ENCODE results near the gene ANKRD37.

GRCh38 chr4:185425647-185426352 is 29.2 kb downstream of the ANKRD37 start, which contains the start of gene UFSP2:
- TF ChIP-seq POLR2AphosphoS5 (IDR thresholded peaks at IDR 0.05) (peak; percentile 42 to 88 (median 85)), POLR2A (IDR thresholded peaks at IDR 0.05) (peak; percentile 75), EP300 (IDR thresholded peaks at IDR 0.05; ENCODE audit: low read depth) (no peak)
- TF ChIP-seq, protein P1, sequence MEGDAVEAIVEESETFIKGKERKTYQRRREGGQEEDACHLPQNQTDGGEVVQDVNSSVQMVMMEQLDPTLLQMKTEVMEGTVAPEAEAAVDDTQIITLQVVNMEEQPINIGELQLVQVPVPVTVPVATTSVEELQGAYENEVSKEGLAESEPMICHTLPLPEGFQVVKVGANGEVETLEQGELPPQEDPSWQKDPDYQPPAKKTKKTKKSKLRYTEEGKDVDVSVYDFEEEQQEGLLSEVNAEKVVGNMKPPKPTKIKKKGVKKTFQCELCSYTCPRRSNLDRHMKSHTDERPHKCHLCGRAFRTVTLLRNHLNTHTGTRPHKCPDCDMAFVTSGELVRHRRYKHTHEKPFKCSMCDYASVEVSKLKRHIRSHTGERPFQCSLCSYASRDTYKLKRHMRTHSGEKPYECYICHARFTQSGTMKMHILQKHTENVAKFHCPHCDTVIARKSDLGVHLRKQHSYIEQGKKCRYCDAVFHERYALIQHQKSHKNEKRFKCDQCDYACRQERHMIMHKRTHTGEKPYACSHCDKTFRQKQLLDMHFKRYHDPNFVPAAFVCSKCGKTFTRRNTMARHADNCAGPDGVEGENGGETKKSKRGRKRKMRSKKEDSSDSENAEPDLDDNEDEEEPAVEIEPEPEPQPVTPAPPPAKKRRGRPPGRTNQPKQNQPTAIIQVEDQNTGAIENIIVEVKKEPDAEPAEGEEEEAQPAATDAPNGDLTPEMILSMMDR (IDR thresholded peaks at IDR 0.05): peak in 1 of 5 experiments; percentile 13

All from transverse colon (tissue), 4 donors.